GM20000 (cell line): ENCODE data around the gene OPRM1.

ENCODE experiments used
- DNase-seq: peaks from one replicate; pipeline ENCODE4 v3.0.0; 2012; ENCODE audit warnings: low spot score
- TF ChIP-seq, protein P1 (sequence below): IDR thresholded peaks from 2 replicates; pipeline ENCODE4 v1.5.1; 2012; ENCODE audit warnings: mild to moderate bottlenecking, control low read depth; ENCODE audit errors: extremely low read depth, missing control alignments

The OPRM1 gene

DNA sequence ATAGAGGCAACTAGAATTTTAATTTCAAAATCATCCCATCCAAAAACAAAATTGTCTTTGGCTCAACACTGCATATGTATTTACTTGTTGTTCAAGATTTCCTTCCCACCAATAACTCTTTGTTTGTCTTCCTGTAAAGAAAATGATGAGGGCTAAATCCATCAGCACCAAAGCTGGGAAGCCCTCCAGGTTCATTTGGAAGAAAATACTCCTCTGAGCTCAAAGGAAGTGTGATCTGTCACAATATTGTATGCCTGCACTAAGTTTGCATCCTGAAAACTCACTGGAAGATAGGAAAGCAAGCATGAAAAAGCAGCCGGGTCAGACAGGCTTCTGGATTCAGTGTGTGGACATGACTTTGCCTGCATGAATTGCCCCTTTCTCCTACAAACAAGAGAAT is 28.7 kb upstream of the OPRM1 start:
- TF ChIP-seq, protein P1, sequence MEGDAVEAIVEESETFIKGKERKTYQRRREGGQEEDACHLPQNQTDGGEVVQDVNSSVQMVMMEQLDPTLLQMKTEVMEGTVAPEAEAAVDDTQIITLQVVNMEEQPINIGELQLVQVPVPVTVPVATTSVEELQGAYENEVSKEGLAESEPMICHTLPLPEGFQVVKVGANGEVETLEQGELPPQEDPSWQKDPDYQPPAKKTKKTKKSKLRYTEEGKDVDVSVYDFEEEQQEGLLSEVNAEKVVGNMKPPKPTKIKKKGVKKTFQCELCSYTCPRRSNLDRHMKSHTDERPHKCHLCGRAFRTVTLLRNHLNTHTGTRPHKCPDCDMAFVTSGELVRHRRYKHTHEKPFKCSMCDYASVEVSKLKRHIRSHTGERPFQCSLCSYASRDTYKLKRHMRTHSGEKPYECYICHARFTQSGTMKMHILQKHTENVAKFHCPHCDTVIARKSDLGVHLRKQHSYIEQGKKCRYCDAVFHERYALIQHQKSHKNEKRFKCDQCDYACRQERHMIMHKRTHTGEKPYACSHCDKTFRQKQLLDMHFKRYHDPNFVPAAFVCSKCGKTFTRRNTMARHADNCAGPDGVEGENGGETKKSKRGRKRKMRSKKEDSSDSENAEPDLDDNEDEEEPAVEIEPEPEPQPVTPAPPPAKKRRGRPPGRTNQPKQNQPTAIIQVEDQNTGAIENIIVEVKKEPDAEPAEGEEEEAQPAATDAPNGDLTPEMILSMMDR = no peak

DNA sequence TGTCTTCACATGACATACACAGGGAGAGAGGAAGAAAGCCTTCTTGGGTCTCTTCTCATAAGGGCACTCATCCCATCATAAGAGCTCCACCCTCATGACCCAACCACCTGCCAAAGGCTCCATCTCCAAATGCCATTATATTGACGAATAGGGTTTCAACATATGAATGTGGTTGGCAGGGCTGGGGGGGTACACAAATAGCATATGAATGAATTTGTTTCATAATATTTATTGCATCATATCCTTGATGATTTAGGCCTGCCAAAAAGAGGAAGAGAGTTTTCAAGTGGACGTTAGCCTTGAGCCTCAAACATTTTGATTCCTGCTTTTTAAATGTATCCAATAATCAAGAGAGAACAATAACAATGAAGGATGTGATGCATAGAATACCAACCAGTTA is 26.2 kb upstream of the OPRM1 start:
- DNase-seq = no peak

More for the DNA sequence above, 28.7 kb upstream of the OPRM1 start:
- DNase-seq = no peak

DNA sequence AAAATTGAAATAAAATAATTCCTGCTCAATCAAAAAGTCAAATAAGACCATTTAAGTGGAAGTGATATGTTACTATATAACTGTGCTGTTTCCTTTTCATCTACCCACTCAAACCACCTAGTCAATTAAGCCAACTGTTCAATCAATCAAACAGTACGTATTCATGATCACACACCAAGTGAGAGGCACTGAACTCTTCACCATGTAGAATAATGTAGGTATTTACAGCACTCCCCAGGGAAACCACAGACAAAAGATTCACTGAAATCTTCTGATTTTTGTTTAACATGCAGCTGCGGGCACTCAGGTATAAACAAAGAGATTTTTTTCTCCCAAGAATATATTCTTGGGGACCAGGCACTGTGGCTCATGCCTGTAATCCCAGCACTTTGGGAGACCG is 21.3 kb upstream of the OPRM1 start:
- no peak for DNase-seq

More for the DNA sequence above, 26.2 kb upstream of the OPRM1 start:
- TF ChIP-seq, protein P1 = no peak

DNA sequence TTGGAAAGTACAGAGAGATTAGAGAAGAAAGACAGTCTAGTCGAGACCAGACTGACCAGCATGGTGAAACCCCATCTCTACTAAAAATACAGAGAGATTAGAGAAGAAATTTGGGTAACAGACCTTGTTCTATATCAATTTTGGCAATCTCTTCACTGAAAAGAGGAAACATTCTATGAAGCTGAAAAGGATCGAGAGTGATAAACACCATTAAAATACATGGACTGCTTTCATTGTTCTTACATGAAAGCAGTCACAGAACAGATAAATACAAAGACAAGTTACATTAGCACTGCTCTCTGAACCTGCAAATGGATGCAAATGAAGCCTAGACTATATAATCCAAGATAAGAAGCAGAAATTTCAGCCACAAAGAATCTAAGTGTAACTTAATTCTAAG is 8.4 kb upstream of the OPRM1 start:
- TF ChIP-seq, protein P1 = no peak
- DNase-seq = no peak

More for the DNA sequence above, 21.3 kb upstream of the OPRM1 start:
- TF ChIP-seq, protein P1 = no peak

DNA sequence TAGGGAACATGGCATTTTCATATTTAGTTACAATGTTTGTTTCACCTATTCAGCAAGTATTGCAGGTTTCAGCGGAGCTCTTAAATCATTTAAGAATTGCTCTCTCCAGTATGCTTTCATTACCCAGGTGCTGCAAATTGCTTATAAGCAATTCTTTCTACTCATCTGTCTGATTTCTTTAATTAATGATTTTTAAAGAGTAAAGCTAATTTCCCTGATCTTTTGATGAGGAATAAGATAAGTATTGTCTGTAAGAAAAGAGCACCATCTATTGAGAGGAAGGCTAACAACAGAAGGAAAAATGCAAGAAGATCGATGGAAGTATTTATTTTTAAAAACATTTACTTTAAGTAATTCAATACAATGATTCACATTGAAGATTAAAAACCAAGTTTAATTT is 2.0 kb downstream of the OPRM1 start:
- TF ChIP-seq, protein P1 = no peak
- no peak for DNase-seq

DNA sequence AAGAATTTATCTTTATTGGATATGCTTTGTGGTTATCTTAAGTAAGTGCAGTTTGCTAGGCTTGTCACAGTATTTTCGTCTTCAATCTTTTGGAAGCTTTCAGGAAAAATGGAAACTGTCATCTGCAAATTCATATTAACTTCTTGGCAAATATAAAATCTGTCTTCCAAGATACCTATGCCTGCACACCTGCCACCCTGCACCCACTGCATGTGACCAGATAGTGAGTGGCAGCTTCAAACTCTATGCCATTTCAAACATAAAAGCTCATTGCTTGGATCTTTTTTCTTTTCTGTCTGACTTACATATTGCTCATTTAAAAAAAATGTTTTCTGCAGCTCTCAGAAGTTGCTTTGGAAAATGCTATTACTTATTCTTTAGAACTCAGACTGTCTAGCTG is 14.1 kb downstream of the OPRM1 start:
- TF ChIP-seq, protein P1 = no peak
- DNase-seq = no peak

DNA sequence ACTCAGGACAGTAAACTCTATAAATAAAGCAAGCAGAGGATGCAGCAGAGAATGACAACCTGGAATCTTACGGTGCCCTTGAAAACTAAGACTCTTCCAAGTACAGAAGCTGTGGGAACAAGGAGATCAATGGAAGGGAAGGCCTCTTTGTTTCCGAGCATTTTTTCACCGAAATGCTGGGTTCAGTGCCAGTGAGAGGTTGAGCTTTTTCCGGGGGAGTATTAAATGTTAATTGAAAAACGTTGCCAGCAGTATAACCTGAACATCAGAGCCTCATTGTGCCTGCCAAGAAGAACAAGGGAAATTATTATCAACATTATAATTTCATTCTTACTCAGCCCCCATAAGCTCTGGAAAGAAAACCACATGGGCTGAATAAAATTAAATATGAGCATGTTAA is 17.5 kb downstream of the OPRM1 start:
- TF ChIP-seq, protein P1 = no peak
- DNase-seq = no peak
